Measurements from ENCODE around the gene SCUBE2. TPM values are rescaled to one million over a fixed set of nuclear protein-coding genes. Genes with fewer than 3 reads are reported as not detected.

The SCUBE2 gene
- total and polyA plus RNA-seq, 4 donors: 2.6 to 27.6 (median 4.0) TPM

- Histone ChIP-seq H3K27ac (ENCODE audit: low read depth in 1 of 2, low read length in 1 of 2) (no peak overlapping the region), H3K9ac (ENCODE audit: insufficient read depth in 1 of 2, low read length in 2 of 2) (no peak overlapping the region), H3K36me3 (ENCODE audit: control insufficient read depth in 4 of 4, insufficient read depth in 4 of 4, low read length in 4 of 4) (no peaks in the 10 kb centered on the region), H3K9me3 (ENCODE audit: control insufficient read depth in 4 of 4, insufficient read depth in 3 of 4, low read length in 3 of 4) (no peaks in the 10 kb centered on the region), H3K27me3 (ENCODE audit: control insufficient read depth in 3 of 3, insufficient read depth in 3 of 3, low read length in 2 of 3) (peaks cover 0 to 2% (median 0%) of the 10 kb centered on the region in 3 donors), H3K4me1 (ENCODE audit: control insufficient read depth in 5 of 5, insufficient read depth in 5 of 5, low read length in 5 of 5) (peaks cover 0 to 12% (median 4%) of the 10 kb centered on the region in 5 donors), H3K4me3 (no peak overlapping the region)
- 86 to 89% methylated on average over 6 of the region's 6 CpGs for WGBS, 2 donors
- DNase-seq (no peak), ATAC-seq (ENCODE audit: insufficient read depth, low FRiP score) (no peak)
- TF ChIP-seq CTCF (IDR thresholded peaks at IDR 0.05; ENCODE audit: control extremely low read depth, extremely low read depth): no peak
Measured at GRCh38 chr11:9089636-9090035, 1.8 kb downstream of the SCUBE2 start.

GRCh38 chr11:9089061-9089460 is 2.3 kb downstream of the SCUBE2 start:
- H3K4me3 ChIP-seq: no peak overlapping the region
- no peak for ATAC-seq (ENCODE audit: insufficient read depth, low FRiP score)
- peaks cover 0 to 12% (median 4%) of the 10 kb centered on the region in 5 donors for H3K4me1 ChIP-seq (ENCODE audit: control insufficient read depth in 5 of 5, insufficient read depth in 5 of 5, low read length in 5 of 5)
- no peak for DNase-seq
- no peak overlapping the region for H3K9ac ChIP-seq (ENCODE audit: insufficient read depth in 1 of 2, low read length in 2 of 2)
- 68 to 71% methylated on average over 3 of the region's 3 CpGs for WGBS, 2 donors
- H3K27me3 ChIP-seq (ENCODE audit: control insufficient read depth in 3 of 3, insufficient read depth in 3 of 3, low read length in 2 of 3): peaks cover 0 to 2% (median 0%) of the 10 kb centered on the region in 3 donors
- no peak overlapping the region for H3K27ac ChIP-seq (ENCODE audit: low read depth in 1 of 2, low read length in 1 of 2)
- TF ChIP-seq CTCF (IDR thresholded peaks at IDR 0.05; ENCODE audit: control extremely low read depth, extremely low read depth): no peak
- H3K36me3 ChIP-seq (ENCODE audit: control insufficient read depth in 4 of 4, insufficient read depth in 4 of 4, low read length in 4 of 4): no peaks in the 10 kb centered on the region
- no peaks in the 10 kb centered on the region for H3K9me3 ChIP-seq (ENCODE audit: control insufficient read depth in 4 of 4, insufficient read depth in 3 of 4, low read length in 3 of 4)

GRCh38 chr11:9082575-9082974 is 8.8 kb downstream of the SCUBE2 start:
- Histone ChIP-seq H3K27me3 (ENCODE audit: control insufficient read depth in 3 of 3, insufficient read depth in 3 of 3, low read length in 2 of 3) (no peaks in the 10 kb centered on the region), H3K9me3 (ENCODE audit: control insufficient read depth in 4 of 4, insufficient read depth in 3 of 4, low read length in 3 of 4) (no peaks in the 10 kb centered on the region), H3K4me3 (no peak overlapping the region), H3K27ac (ENCODE audit: low read depth in 1 of 2, low read length in 1 of 2) (no peak overlapping the region), H3K9ac (ENCODE audit: insufficient read depth in 1 of 2, low read length in 2 of 2) (no peak overlapping the region), H3K36me3 (ENCODE audit: control insufficient read depth in 4 of 4, insufficient read depth in 4 of 4, low read length in 4 of 4) (no peaks in the 10 kb centered on the region), H3K4me1 (ENCODE audit: control insufficient read depth in 5 of 5, insufficient read depth in 5 of 5, low read length in 5 of 5) (peaks cover 0 to 5% (median 0%) of the 10 kb centered on the region in 5 donors)
- 95 to 96% methylated on average over 4 of the region's 4 CpGs for WGBS, 2 donors
- no peak for ATAC-seq (ENCODE audit: insufficient read depth, low FRiP score)
- no peak for TF ChIP-seq CTCF (IDR thresholded peaks at IDR 0.05; ENCODE audit: control extremely low read depth, extremely low read depth)
- no peak for DNase-seq

GRCh38 chr11:9081153-9081552 is 10.2 kb downstream of the SCUBE2 start:
- Histone ChIP-seq H3K4me1 (ENCODE audit: control insufficient read depth in 5 of 5, insufficient read depth in 5 of 5, low read length in 5 of 5) (peaks cover 0 to 5% (median 0%) of the 10 kb centered on the region in 5 donors), H3K4me3 (no peak overlapping the region), H3K27me3 (ENCODE audit: control insufficient read depth in 3 of 3, insufficient read depth in 3 of 3, low read length in 2 of 3) (no peaks in the 10 kb centered on the region), H3K9ac (ENCODE audit: insufficient read depth in 1 of 2, low read length in 2 of 2) (no peak overlapping the region), H3K9me3 (ENCODE audit: control insufficient read depth in 4 of 4, insufficient read depth in 3 of 4, low read length in 3 of 4) (peaks cover 0 to under 1% (median 0%) of the 10 kb centered on the region in 4 donors), H3K27ac (ENCODE audit: low read depth in 1 of 2, low read length in 1 of 2) (no peak overlapping the region), H3K36me3 (ENCODE audit: control insufficient read depth in 4 of 4, insufficient read depth in 4 of 4, low read length in 4 of 4) (no peaks in the 10 kb centered on the region)
- WGBS, 2 donors: 73 to 93% methylated on average over 1 of the region's 1 CpG
- DNase-seq (no peak), ATAC-seq (ENCODE audit: insufficient read depth, low FRiP score) (no peak)
- TF ChIP-seq CTCF (IDR thresholded peaks at IDR 0.05; ENCODE audit: control extremely low read depth, extremely low read depth): no peak
